Measurements from ENCODE around the gene NAPB. TPM values are rescaled to one million over a fixed set of nuclear protein-coding genes. Genes with fewer than 3 reads are reported as not detected.

NAPB gene
- total RNA-seq, 2 donors from 2014 or later, result 4.9 to 7.2 TPM

- no peak for ATAC-seq
- no peak for DNase-seq
- intact Hi-C loops (cut with DNase I), result loop anchor here (5.0 to 10.0 kb wide), 2 partner anchors 160 to 162 kb away; partner anchors contain the start of gene CST9 (in 1 of the 2)
These were observed 21.1 kb upstream of the NAPB start for GRCh38 chr20:23442436-23442835.

- peak; percentile 66 to 82 for ATAC-seq
- intact Hi-C loops (cut with DNase I), result loop anchor here (5.0 to 10.0 kb wide), 2 partner anchors 160 to 163 kb away; partner anchors contain the start of gene CST9 (in 1 of the 2)
- peak; percentile 60 for DNase-seq
These were observed 20.6 kb upstream of the NAPB start for GRCh38 chr20:23441850-23442313.

GRCh38 chr20:23440004-23440403 lies 18.7 kb upstream of the NAPB start:
- intact Hi-C loops (cut with DNase I), result loop anchor here (5.0 to 10.0 kb wide), 2 partner anchors 162 to 165 kb away; partner anchors contain the start of gene CST9 (in 1 of the 2)
- no peak for DNase-seq
- no peak for ATAC-seq

DNA sequence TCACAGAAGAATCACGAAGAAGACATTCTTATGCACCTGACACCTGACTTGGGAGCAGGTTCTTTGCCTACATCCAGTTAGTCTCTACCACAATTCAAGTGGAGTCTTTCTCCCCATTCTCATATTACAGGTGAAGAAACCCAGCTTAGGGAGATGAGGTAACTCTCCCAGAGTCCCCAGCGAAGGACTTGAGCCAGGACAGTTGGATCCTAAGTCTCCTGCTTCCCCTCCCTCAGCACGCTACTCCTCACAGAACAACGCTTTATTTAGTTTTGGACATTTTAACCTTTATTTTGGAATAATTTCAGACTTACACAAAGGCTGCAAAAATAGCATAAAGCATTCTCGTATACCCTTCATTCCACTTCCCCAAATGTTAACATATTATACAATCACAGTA lies 17.4 kb upstream of the NAPB start:
- intact Hi-C loops (cut with DNase I), result no loop called here
- ATAC-seq (no peak), DNase-seq (no peak)

GRCh38 chr20:23437126-23437899 lies 16.0 kb upstream of the NAPB start:
- ATAC-seq, result no peak
- intact Hi-C loops (cut with DNase I), result no loop called here
- no peak for DNase-seq

- intact Hi-C loops (cut with DNase I), result no loop called here
- peak; percentile 38 to 61 for ATAC-seq
- DNase-seq, result no peak
These were observed 15.4 kb upstream of the NAPB start for GRCh38 chr20:23436681-23437080.

DNA sequence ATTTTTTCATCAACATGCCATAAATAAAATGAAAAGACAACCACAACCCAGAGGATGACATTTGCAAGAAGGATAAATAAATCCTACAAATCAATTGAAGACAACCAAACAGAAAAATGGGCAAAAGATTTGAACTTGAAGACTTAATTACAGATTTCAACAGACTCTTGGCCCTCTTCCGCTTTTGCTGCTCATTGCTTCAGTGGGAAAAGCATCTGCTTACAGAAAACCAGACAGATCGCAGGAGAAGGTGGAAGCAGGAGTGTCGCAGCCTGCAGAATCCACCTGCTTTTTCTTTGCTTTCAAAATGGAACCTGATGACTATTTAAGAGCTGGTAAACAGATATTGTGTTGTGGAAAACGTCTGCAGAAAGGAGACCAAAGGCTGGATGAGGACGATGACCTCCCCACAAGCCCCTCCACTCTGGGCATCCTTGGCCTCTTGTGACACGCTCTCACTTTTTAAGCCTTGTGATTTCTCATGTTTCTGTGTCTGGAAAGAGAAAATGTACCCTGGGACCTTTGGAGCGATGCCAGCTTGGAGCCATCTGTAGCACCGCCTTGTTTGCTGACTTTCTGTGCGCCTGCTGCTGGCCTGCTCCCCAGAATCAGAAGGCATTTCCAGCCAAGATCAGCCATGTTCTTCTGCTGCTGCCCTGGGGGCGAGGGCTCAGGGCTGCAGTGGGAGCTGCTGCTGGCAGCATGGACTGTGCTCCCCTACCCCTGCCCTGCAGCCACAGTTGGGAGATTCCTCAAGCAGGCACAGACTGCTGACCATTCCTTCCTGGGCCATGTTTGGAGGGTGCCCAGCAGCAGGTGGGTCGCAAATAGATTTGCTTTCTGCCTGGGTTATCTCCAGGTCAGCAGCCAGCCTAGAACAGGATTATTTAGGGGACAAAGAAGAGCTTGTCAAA lies 14.6 kb upstream of the NAPB start:
- DNase-seq, result peak; percentile 48
- peak; percentile 46 to 80 for ATAC-seq
- intact Hi-C loops (cut with DNase I), result no loop called here

DNA sequence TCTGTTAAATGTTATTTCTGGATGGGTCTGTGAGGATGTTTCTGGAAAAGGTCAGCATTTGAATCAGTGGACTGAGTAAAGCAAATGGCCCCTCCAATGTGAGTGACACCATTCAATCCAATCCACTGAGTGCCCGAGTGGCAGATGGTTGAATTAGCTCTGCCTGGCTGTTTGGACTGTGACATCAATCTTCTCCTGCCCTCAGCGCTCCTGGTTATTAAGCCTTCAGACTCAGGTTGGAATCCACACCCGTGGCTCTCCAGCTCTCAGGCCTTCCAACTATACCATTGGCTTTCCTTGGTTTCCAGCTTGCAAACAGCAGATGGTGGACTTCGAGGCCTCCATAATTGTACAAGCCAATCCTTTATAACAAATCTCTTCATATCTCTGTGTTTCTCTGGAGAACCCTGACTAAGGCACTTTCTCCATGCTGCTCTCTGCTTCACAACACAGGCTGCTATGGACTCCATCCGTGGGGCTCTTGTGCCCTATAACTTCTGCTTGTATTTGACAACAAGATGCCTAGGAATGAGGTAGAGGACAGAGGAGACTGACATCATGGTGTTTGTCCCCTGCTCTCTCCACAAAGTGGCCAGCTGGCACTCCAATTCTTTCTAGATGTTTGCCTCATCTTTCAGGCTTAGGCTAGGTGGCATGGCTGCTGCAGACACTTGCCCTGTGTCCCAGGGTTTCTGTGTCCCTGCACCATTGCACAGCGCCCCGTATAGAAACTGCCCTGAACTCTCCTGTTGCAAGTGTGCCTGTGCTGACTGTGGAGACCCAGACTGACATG lies 13.4 kb upstream of the NAPB start:
- intact Hi-C loops (cut with DNase I), result no loop called here
- no peak for DNase-seq
- no peak for ATAC-seq

DNA sequence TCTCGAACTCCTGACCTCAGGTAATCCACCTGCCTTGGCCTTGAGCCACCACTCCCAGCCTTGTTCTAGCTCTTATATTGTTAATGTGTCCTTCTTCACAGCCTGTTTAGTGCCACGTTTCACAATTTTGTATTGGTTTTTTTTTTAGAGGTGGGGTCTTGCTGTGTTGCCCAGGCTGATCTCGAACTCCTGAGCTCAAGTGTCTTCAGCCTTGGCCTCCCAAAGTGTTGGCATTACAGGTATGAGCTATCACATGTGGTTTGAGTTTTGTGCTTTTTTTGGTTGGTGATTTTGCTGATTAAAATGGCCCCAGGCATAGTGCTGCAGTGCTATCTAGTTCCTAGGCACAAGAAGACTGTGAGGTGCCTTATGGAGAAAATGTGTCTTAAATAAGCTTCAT lies 12.3 kb upstream of the NAPB start:
- no peak for DNase-seq
- intact Hi-C loops (cut with DNase I), result no loop called here
- no peak for ATAC-seq

- no peak for ATAC-seq
- intact Hi-C loops (cut with DNase I), result no loop called here
- no peak for DNase-seq
These were observed 3.8 kb upstream of the NAPB start for GRCh38 chr20:23425129-23425528.

DNA sequence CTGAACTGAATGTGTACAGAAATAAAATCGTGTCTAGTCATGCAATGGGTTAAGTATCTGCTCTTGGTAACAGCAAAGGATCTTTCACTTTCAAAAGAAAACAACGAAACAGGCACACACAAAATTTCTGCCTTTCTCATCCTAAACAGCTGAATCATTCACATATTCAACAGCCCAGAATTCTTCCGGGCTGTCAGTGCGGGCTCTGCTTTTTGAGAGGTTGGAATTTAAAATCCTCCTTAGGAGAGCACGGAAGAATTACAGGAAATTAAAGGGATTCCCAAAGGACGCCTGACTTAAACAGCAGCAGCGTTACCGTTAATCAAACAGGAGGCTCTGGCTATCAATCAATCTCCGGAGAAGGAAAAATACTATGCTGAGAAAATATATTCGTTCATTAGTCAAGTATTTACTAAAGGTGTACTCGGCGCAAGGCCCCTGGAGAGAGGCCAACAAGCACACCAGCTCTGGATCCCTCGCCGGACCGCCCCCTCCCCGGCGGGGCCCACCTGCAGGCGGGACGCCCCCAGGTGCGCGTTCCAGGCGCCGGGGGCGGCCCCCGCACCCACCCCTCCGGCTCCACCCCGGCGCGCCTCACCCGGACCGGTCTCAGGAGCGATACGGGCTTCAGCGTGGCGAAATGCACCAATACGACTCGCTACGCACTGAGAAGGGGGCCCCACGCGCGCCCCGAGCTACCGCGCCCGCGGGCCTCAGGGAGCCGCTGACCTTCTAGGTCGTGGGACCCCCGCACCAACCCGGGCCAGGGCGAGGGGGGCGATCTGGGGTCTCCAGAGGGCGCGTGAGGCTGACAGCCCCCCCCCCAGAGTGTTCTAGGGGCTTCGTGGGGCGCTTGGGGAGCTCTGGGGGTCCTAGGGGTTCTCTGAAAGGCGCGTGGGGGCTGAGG lies 1.0 kb downstream of the NAPB start:
- ATAC-seq (peak; percentile 58 to 73), DNase-seq (peak; percentile 51)
- intact Hi-C loops (cut with DNase I), result no loop called here

DNA sequence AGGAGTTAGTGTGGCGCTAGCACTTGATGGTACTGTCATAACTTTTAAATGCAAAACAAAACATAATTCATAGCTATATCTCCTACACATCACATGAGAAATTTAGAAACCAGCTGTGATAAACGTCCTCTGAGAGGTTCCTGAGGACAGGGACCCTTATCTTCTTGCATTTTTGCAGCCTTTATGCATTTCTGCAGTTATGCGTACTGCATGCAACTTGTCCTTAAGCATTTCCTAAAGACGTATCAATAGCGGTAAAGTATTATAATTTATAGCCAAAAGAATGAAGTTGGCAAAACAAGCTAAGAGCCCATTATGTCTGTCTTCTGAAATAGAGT lies 1.7 kb downstream of the NAPB start:
- DNase-seq (no peak), ATAC-seq (no peak)
- intact Hi-C loops (cut with DNase I), result no loop called here

DNA sequence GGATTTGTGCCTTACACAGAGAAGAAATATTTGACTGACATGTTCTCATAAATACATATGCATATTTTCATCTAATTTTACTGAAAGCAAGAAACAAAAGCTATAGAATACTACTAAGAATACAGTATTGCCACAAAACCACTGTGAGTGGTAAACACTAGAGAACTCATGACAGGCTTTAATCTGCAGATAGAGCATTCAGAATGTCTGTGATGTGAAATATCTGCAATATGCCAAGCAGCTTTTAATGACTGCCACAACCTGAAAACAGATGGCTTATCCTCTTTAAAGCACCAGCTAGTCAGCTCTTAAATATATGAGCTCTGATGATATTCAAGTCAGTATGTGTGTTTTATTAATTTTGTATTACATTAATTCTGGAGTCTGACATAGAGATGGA lies 3.4 kb downstream of the NAPB start:
- intact Hi-C loops (cut with DNase I), result no loop called here
- no peak for ATAC-seq
- no peak for DNase-seq

- ATAC-seq, result no peak
- no peak for DNase-seq
- intact Hi-C loops (cut with DNase I), result no loop called here
These were observed 5.2 kb downstream of the NAPB start for GRCh38 chr20:23415959-23416583.

GRCh38 chr20:23415555-23415954 lies 5.7 kb downstream of the NAPB start:
- no peak for ATAC-seq

DNA sequence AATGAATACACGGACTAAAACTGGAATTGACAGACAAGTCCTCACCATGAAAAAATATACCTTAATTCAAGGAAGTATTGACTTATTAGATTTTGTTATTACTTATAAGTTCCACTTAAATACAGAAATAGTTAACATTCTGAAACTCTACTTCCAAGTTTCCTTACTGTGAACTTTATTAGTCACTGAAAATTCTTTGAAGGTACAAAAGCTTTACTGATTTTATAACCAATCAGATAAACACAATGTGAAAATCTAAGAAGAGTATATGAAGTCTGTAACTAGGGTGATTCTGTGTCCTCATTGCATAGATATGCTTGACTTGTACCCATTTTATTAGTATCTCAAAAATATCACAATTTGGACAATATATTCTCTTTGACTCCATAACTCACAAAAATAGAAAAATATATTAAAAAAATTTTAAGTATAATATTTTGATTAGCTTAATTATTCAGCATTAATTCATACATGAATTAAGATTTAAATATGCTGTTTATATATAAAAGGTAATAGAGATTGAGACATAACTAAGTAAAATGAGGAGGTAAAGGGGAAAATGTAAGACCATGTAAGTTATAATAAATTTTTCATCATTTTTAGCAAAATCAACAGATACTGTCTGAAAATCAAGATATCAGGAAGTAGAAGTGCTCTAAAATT lies 6.6 kb downstream of the NAPB start:
- no peak for ATAC-seq
- no peak for DNase-seq
- intact Hi-C loops (cut with DNase I), result no loop called here

More at GRCh38 chr20:23415555-23415954, 5.7 kb downstream of the NAPB start:
- intact Hi-C loops (cut with DNase I), result no loop called here
- no peak for DNase-seq

DNA sequence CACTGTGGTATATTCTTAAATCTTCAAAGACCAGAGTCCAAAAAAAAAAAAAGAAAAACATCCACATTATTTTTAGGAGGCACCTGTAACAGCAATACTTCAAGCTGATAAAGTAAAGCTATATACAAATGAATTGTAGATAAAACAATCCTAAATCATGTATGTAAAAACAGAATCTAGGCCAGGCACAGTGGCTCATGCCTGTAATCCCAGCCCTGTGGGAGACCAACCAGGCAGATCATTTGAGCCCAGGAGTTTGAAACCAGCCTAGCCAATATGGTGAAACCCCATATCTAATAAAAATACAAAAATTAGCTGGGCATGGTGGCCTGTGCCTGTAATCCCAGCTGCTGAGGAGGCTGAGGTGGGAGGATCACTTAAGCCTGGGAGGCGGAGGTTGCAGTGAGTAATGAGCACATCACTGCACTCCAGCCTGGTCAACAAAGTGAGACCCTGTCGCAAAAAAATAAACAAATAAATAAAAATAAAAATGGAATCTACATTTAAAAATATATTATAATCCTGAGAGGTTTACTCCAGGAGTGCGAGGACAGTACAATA lies 7.3 kb downstream of the NAPB start:
- intact Hi-C loops (cut with DNase I), result no loop called here
- DNase-seq, result no peak
- ATAC-seq, result no peak
